Raji (cell line): Measurements from ENCODE around the gene THEM5.

Source experiments
- POLR2A ChIP-seq: IDR thresholded peaks from 2 replicates; pipeline ENCODE4 v1.6.1; 2011; ENCODE audit warnings: low read depth, low read length, control low read depth; ENCODE audit not compliant: insufficient read depth

Gene THEM5

DNA sequence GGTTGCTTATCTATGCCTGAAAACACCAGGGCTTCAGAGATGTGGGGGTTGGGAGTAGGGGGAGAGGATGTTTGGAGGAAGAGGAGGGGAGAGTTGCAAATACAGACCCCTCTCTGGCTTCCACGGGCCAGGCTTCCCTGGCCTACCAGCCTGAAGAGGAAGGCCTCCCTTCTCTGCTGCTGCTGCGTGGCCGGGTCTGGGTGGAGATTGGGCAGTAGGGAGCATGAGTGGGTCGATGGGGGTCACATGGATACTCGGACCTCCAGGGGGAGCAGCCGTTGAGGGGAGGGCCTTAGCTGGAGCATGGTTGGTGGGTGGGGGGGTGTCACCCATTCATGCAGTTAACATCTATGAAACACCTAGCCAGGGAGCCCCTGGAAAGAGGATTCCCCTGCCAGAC is 23.5 kb downstream of the THEM5 start:
- no peak for TF ChIP-seq POLR2A

DNA sequence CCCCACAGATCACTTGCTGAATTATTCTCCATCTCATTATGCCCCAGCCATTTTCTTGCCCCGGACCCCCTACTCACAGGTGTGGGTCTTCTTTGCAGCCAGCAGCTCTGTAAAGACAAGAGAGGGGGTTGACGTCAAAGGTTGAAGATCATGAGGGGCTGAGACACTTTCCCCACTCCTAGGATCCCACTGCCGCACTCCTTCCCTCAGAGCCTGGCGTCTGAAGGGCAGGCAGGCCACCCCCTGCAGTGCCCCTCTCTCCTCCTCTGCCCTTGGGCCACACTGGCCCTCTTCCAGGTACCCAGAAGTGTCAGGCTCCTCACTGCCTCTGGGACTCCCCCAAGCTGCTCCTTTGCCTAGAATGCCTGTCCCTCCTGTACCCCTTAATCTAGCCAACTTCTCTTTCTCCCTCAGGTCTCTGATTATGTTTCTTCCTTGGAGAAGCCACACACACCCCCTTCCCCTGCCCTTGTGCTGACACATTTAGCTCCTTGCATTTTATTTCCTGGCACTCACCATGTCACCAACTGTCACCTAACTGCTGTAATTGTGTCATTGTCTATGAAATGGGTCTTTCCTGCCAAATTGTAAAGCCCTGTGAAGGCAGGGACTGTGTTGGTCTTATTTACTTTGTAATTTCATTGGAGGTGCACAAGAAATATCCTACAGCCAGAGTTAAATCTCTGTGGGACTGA is 24.0 kb downstream of the THEM5 start:
- no peak for TF ChIP-seq POLR2A

DNA sequence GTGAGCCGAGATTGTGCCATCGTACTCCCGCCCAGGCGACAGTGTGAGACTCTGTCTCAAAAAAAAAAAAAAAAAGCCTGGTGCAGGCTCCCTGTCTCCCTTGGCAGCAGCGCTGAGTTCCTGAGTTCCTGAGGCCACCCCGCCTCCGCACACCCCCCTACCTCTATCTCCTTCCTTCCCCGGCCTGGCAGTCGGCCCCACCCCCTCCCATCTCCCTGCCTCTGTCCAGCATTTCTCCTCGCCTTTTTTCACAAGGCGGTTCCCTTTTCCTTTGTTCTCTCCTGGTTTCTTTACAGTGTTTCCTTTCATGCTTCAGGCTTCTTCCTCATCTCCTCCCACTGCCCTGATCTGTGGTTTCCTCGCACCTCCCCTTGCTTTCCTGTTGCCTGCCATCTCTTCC is 24.6 kb downstream of the THEM5 start:
- no peak for TF ChIP-seq POLR2A

DNA sequence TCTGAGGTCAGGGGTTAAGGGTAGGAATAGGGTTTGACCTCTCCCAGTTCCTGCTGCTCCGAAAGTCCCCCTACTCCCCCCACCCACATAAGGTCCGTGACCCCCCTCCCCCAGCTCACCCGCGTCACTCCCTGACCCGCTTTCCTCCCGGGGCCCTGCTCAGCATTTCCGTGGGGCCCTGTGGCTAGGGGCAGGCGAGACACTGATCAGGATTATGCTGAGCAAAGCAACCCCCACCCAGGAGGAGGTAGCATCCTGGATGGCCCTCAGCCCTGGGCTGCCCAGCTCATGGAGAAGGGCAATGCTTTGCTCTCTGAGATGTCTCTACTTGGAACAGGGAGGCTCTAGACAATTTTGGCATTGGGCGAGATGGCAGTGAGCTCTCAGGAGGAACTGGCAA is 25.7 kb downstream of the THEM5 start:
- no peak for TF ChIP-seq POLR2A

DNA sequence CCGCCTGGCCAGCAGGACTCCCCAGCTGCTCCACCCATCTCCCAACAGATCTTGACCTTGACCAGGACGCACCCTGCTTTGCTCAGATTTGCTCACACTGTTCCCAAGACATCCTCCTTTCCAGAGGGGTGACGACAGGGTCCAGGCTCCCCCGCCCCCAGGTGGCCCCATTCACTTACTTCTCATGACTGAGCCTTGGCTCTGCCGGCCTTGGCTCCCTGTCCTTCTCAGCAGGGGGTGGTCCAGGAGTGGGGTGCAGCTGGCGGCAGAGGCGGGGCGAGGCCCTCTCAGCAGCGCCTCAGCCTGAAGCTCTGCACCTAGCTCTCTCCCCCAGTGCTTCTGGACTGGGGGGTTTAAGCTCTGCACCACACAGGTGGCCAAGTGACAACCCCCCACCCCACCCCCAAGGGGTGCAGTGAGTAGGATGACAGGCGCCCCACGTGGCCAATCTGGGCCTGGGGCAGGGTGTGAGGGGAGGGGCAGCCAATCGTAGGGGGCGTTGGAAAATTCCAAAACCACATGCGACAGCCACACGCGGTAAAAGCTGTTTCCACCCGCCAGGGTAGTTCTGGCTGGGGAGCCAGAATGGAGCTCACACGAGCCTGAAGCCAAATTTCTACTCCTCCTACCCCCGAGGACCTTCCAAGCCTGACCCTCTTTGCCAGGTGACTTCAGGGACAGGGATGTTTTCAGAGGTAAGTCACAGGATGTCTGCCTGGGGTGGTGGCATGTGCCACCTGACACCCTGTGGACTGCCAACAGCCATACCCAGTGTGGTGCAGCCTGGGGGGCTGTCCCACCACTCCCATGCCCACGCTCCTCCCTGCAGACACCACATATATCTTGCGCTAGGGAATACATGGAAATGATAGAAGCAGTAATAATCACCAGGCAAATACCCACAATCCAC is 27.5 kb downstream of the THEM5 start:
- no peak for TF ChIP-seq POLR2A

DNA sequence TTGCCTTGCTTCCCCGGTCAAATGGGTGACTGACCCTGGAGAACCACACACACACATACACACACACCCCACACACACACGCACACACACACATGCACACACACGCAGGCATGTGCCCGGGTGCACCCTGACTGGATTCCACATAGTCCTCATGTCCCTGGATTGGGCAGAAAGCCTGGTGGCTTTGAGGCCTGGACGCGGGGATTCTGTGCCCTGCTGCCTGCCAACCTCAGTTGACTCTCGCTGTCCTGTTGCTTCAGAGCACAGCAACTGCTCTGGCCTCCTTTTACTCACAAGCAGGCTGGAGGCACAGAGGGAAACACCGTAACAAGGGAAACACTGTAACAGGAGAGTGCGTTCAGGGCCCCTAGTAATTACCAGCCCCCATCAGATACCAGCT is 28.3 kb downstream of the THEM5 start:
- no peak for TF ChIP-seq POLR2A

DNA sequence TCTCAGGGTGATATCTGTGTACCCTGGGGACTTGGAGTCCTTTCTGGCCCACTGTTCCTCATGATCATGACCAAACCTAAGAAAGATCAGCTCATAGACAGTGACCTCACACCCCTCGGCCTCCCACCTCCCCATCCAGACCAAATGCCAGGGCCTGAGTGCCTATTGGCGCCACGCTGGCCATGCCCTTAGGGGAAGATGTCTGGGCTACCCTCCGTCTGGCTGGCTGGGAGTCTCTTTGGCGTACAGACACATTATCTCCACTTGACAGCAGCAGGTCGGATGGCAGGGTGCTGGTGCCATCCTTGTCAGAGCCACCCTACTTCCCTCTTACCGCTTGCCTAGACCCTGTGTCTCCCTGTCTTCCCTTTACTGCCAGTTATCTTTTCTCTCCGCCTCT is 30.3 kb downstream of the THEM5 start:
- TF ChIP-seq POLR2A, result no peak

DNA sequence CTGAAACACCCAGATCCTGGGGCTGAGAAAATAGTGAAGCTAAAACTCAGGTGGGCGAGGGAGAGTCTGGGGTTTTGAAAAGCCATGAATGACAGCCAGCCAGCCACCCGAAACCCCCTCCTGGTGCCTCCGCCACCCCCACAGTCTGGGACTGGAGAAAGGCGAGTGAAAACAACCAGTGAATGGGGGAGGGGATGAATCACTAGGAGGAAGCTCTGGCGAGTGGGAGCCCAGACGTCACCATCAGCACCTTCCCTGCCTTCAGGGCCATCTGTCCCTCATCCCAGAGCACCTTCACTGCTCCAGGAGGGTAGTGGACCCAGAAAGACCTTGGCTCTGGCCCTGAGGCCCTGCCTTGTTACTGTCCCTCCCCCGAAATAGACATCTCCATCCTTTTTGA is 31.1 kb downstream of the THEM5 start:
- no peak for TF ChIP-seq POLR2A

DNA sequence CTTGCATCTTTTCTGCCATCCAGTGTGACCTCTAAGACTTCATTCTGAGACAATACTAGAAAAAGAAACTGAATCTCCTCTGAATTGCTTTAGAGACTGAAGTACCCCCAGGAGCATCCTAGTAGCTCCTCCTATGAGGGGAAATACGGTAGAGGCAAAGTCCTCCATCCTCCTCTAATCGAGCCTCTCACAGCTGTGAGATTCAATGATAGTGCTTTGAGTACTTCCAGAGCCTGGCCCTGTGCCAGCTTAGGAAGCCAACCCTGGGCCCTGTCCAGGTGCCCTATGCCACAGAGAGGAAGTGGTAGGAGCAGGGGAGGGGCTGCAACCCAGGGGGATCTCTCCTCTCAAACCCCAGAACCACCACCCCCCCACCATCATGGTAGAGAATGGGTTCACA is 32.6 kb downstream of the THEM5 start:
- TF ChIP-seq POLR2A, result no peak

DNA sequence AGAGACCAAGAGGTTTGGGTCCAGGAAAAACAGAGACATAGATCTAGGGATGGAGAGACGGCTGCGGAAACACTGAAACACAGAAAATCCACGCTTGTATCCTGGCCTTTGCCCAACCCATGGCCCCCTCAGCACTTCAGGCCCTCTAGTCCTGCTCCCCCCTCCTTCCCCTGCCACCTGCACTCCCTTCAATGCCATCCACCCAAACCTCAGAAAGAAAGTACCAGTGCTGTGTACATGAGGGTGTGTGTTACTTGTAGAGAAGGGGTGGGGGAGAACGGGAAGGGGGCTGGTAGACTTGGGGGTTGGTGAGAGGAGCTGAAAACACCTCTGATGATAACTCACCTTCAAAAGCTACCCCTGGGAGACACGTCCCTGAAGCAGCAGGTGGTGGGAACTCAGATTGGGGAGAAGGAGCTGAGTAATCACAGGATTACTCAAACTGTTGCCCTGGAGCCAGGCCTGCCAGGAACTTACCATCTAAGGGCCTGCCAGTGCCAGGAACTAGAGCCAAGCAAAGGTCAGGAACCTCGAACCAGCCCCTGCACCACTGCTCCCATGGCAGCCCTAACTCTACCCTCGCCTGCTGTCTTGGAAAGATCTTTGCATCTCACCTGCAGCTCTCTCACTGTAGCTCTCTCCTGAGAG is 33.4 kb downstream of the THEM5 start:
- no peak for TF ChIP-seq POLR2A

DNA sequence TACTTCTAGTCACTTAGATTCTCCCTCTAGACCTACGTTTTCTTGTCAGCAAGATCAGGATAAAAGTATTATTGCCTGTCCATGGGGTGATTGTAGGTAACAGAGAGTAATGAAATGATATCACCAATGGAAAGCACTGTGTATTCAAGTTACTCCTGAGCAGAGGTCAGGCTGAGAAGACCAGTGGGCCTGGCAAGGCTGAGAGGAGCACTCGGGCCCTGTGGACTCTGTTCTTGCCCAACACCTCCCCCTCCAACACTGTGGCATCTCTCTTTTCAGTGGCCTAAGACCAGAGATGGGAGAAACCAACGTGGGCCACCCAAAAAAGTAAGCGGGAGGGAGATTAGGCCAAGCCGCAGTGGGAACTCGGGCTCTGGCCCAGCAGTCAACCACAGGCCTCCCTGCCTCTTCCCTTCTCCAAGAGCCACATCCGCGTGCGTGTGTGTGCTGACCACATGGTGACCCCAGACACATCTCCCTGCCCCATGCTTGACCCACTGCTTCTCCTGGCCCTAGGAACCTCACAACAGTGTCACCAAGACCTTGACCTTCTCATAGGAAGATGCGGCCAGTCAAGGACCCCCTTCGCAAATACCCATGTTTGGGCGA is 34.2 kb downstream of the THEM5 start:
- no peak for TF ChIP-seq POLR2A

DNA sequence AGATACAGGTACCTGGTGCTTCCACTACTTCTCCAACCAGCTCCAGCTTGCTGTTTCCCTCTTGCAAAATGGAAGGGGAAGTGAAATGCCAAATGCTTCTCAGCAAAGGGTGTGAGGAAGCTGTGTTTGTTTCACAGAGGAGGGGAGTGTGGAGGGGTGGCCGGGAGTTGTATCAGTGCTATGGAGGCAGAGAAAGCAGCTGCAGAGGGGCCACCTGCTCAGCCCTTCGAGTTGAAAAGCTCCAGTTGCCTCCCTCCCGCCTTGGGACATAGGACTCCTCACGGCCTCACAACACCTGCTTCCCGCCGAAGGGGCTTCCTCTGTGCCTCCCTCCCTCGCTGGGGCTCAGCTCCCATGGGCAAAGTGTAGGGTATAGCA is 36.2 kb downstream of the THEM5 start:
- no peak for TF ChIP-seq POLR2A

DNA sequence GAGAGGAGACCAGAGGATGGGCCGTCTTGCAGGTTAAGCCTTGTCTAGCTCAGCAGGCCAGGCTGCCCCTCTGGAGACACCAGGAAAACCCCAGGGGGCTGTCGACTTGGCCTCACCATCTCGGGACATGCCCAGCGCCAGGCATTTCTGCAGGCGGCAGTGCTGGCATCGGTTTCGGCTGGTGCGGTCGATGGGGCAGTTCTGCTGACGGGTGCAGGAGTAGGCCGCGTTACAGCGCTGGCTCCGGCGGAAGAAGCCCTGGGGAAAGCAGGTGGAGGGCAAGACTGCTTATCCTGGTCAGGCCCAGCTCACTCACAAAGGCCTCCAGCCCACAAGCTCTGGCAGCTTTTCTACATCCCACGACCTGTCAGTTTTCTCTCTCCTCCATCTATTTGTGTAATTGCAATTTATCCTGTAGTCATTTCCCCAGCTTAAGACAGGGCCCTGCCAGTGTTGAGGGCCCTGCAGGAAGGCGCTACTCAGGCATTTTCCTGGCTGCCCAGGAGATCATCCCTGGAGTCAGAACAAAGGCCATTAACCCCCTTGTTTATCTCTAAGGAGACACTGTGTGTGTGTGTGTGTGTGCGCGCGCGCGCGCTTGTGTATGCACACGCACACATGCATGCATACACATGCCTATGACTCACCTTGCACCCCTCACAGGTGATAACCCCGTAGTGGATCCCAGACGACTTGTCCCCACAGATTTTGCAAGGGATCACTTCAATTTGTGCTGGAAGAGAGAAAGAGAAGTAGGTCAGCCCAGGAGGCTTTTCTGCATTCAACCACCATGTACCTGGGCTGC is 36.8 kb downstream of the THEM5 start:
- TF ChIP-seq POLR2A, result no peak

DNA sequence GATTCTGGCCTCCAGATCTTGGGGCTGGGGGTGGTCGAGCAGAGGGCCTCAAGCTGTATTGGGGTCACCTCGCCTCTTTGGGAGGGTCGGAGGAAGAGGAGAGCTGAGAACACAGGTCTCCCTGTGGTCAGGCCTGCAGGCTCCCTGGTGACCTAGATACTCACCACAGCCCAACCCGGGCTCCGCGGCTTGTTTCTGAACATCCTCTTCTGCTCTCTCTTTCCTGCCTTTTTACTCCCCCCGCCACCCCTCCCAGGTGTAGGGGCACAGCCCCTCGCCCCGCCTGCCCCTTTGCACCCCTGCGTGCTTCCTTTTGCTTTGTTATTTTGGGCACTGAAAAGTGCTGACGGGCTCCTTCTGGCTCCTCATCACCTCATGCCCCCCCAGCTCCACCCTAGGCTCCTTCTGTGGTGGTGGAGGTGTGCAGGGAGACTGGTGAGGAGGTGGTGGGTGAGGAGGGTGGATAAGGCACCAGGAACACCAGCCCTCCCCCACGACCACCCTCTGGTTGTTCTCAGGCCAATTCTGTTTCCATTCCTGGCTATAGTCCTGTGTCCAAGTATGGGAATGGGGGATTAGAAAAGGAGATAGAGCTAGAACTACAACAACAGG is 37.7 kb downstream of the THEM5 start:
- TF ChIP-seq POLR2A, result no peak
